HepG2 (cell line): ENCODE results near the gene DGAT2. TPM values are rescaled to one million over a fixed set of nuclear protein-coding genes. Genes with fewer than 3 reads are reported as not detected.

Experiments used
- ARNTL ChIP-seq: sonication (generic); formaldehyde crosslinking; IDR thresholded peaks from 2 replicates; pipeline ENCODE4 v1.4.0; 2020; ENCODE audit warnings: mild to moderate bottlenecking, missing genetic modification reagents
- ATF7-NPFF ChIP-seq: sonication (generic); formaldehyde crosslinking; IDR thresholded peaks from 2 replicates; pipeline ENCODE4 v1.8.1; 2023; ENCODE audit warnings: mild to moderate bottlenecking, low read depth, missing genetic modification reagents, moderate library complexity
- CCAR2 ChIP-seq: fragments of 200-400 bp; formaldehyde crosslinking; optimal IDR thresholded peaks from 2 replicates; pipeline ENCODE3; 2018; ENCODE audit warnings: low read depth, mild to moderate bottlenecking, low read length, moderate library complexity
- GATA4 ChIP-seq: sonication (generic); IDR thresholded peaks from 2 replicates; pipeline ENCODE4 v1.6.1; 2016; ENCODE audit warnings: antibody characterized with exemption, low read depth, borderline replicate concordance
- HDAC1 ChIP-seq: sonication (generic); formaldehyde crosslinking; IDR thresholded peaks from 2 replicates; pipeline ENCODE4 v1.5.1; 2020; ENCODE audit warnings: mild to moderate bottlenecking, missing genetic modification reagents
- HES4 ChIP-seq: sonication (generic); formaldehyde crosslinking; IDR thresholded peaks from 2 replicates; pipeline ENCODE4 v1.9.0; 2021; ENCODE audit warnings: mild to moderate bottlenecking, missing genetic modification reagents, borderline replicate concordance
- JDP2 ChIP-seq: sonication (generic); formaldehyde crosslinking; IDR thresholded peaks from 2 replicates; pipeline ENCODE4 v1.8.1; 2022; ENCODE audit warnings: missing genetic modification reagents, borderline replicate concordance
- KDM6A ChIP-seq: IDR thresholded peaks from 2 replicates; pipeline ENCODE4 v1.6.1; 2016; ENCODE audit warnings: low read depth
- NFATC3 ChIP-seq: sonication (generic); formaldehyde crosslinking; IDR thresholded peaks from 2 replicates; pipeline ENCODE4 v1.5.1; 2020; ENCODE audit warnings: mild to moderate bottlenecking, missing genetic modification reagents
- NFE2L2 ChIP-seq: fragments of 150-350 bp; IDR thresholded peaks from 2 replicates; pipeline ENCODE4 v1.6.1; 2014; ENCODE audit warnings: low read length
- NKX3-1 ChIP-seq: sonication (generic); formaldehyde crosslinking; IDR thresholded peaks from 2 replicates; pipeline ENCODE4 v1.5.0; 2020; ENCODE audit warnings: missing genetic modification reagents
- NRL ChIP-seq: sonication (generic); formaldehyde crosslinking; IDR thresholded peaks from 2 replicates; pipeline ENCODE4 v1.5.0; 2020; ENCODE audit warnings: missing genetic modification reagents, mild to moderate bottlenecking, moderate library complexity, borderline replicate concordance
- PHF20 ChIP-seq: sonication (generic); formaldehyde crosslinking; IDR thresholded peaks from 2 replicates; pipeline ENCODE4 v1.5.0; 2020; ENCODE audit warnings: mild to moderate bottlenecking, missing genetic modification reagents
- PHF8 ChIP-seq: sonication (generic); formaldehyde crosslinking; IDR thresholded peaks from 2 replicates; pipeline ENCODE4 v1.5.0; 2020; ENCODE audit warnings: missing genetic modification reagents
- PLRG1 ChIP-seq: fragments of 450-650 bp; conservative IDR thresholded peaks from 2 replicates; pipeline ENCODE4 v1.6.1; 2016
- RAD51 ChIP-seq: fragments of 450-650 bp; IDR thresholded peaks from 2 replicates; pipeline ENCODE4 v1.6.1; 2016; ENCODE audit warnings: borderline replicate concordance
- RNF2 ChIP-seq: fragments of 450-650 bp; conservative IDR thresholded peaks from 2 replicates; pipeline ENCODE4 v1.6.1; 2016; ENCODE audit warnings: low read depth
- SRSF9 ChIP-seq: fragments of 200-400 bp; formaldehyde crosslinking; IDR thresholded peaks from 2 replicates; pipeline ENCODE4 v1.6.1; 2018; ENCODE audit warnings: borderline replicate concordance, mild to moderate bottlenecking, low read depth, low read length; ENCODE audit not compliant: insufficient read depth, poor library complexity, severe bottlenecking
- SYNCRIP ChIP-seq: fragments of 200-400 bp; formaldehyde crosslinking; IDR thresholded peaks from 2 replicates; pipeline ENCODE4 v1.6.1; 2018; ENCODE audit warnings: mild to moderate bottlenecking, low read depth, low read length; ENCODE audit not compliant: insufficient read depth
- TCF7L2 ChIP-seq: IDR thresholded peaks from 2 replicates; pipeline ENCODE4 v1.6.1; 2011; ENCODE audit warnings: mild to moderate bottlenecking, low read depth, low read length, moderate library complexity
- ZBTB1 ChIP-seq: sonication (generic); formaldehyde crosslinking; IDR thresholded peaks from 2 replicates; pipeline ENCODE4 v1.4.0; 2020; ENCODE audit warnings: missing genetic modification reagents, borderline replicate concordance
- ZEB1 ChIP-seq: IDR thresholded peaks from 2 replicates; pipeline ENCODE4 v1.6.1; 2012; ENCODE audit warnings: mild to moderate bottlenecking, low read depth, inconsistent platforms; ENCODE audit not compliant: insufficient replicate concordance
- ZFP37 ChIP-seq: sonication (generic); formaldehyde crosslinking; IDR thresholded peaks from 2 replicates; pipeline ENCODE4 v1.4.0; 2020; ENCODE audit warnings: missing genetic modification reagents, borderline replicate concordance
- ZKSCAN5 ChIP-seq: sonication (generic); formaldehyde crosslinking; IDR thresholded peaks from 2 replicates; pipeline ENCODE4 v1.5.1; 2020; ENCODE audit warnings: mild to moderate bottlenecking, missing genetic modification reagents
- ZKSCAN8 ChIP-seq: IDR thresholded peaks from 2 replicates; pipeline ENCODE4 v1.6.1; 2016; ENCODE audit warnings: borderline replicate concordance, missing genetic modification reagents, missing compliant biosample characterization
- ZNF431 ChIP-seq: sonication (generic); formaldehyde crosslinking; IDR thresholded peaks from 2 replicates; pipeline ENCODE4 v1.9.0; 2022; ENCODE audit warnings: missing genetic modification reagents, low read depth, mild to moderate bottlenecking, borderline replicate concordance
- ZNF546 ChIP-seq: sonication (generic); formaldehyde crosslinking; conservative IDR thresholded peaks from 2 replicates; pipeline ENCODE4 v1.8.1; 2023; ENCODE audit warnings: mild to moderate bottlenecking, missing genetic modification reagents
- ZNF614 ChIP-seq: IDR thresholded peaks from 2 replicates; pipeline ENCODE4 v1.6.1; 2018; ENCODE audit warnings: missing biosample characterization, missing genetic modification reagents, inconsistent platforms, borderline replicate concordance
- ZNF672 ChIP-seq: sonication (generic); formaldehyde crosslinking; IDR thresholded peaks from 2 replicates; pipeline ENCODE4 v1.8.1; 2022; ENCODE audit warnings: missing genetic modification reagents
- ZSCAN21 ChIP-seq: sonication (generic); formaldehyde crosslinking; IDR thresholded peaks from 2 replicates; pipeline ENCODE4 v1.8.0; 2022; ENCODE audit warnings: mild to moderate bottlenecking, missing genetic modification reagents, moderate library complexity, borderline replicate concordance
- polyA plus RNA-seq, 8 experiments: library from polyadenylated mRNA; depleted of rRNA in 3 of 8; stranded (reverse) in 7 of 8; unstranded in 1 of 8; fragments of >200 nt; fragmentation: Illumina TruSeq in 4 of 8; extraction: Trizol in 4 of 8; gene quantifications; 2 replicates each; pipeline versions ENCODE4 v1.2.1 to v1.2.3, GENCODE V29; 2011 to 2016; ENCODE audit warnings: low read depth in 4 of 8, missing spikeins in 1 of 8, mixed read lengths in 1 of 8; ENCODE audit not compliant: insufficient read depth in 1 of 8
- total RNA-seq, 5 experiments: library from RNA; depleted of rRNA; stranded (reverse); fragments of >200 nt; fragmentation: Illumina TruSeq; extraction: Trizol; gene quantifications; 2 replicates each; pipeline ENCODE4 v1.2.3, GENCODE V29; 2016; ENCODE audit warnings: low read depth in 1 of 5
- TF ChIP-seq, protein P1 (sequence below): sonication (generic); formaldehyde crosslinking; IDR thresholded peaks from 2 replicates; pipeline ENCODE4 v1.4.0; 2020; ENCODE audit warnings: missing genetic modification reagents
- TF ChIP-seq, protein P2 (sequence below): sonication (generic); formaldehyde crosslinking; IDR thresholded peaks from 2 replicates; pipeline ENCODE4 v1.5.1; 2020; ENCODE audit warnings: mild to moderate bottlenecking, missing genetic modification reagents, moderate library complexity

Gene DGAT2
- total and polyA plus RNA-seq, 2 of the 13 experiments (the other 11 are each of a cell fraction or from before 2014, with no cell fraction given), result 39.0 to 65.6 TPM

DNA sequence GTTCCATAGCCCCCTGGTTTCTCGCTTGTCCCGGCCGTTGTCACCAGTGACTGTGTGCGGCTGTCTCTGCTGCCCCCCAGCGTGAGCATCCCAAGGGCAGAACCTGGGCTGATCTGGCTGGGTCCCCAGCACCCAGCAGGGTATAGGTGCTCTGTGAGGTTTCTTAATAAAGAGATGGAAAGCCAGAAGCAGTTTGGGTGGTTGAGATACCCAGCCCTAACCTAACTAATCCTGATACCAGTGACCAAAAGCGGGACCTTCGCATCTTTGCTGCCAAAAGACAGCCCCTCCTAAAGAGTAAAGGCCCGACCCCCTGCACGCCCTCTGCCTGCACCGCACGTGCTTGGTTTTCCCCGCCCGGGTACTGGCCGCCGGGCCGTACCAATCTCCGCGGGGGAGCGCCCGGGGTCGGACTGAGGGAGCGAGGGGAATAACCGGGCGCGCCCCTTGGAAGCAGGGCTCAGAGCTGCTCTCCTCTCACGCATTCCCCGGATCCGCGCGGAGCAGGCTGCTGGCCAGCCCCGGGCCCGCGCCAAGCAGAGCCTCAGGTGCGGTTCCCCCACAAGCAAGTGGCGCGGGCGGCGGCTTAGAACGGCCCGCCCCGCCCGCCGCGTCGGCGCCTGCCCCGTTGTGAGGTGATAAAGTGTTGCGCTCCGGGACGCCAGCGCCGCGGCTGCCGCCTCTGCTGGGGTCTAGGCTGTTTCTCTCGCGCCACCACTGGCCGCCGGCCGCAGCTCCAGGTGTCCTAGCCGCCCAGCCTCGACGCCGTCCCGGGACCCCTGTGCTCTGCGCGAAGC lies at the start of gene DGAT2 (continued):
- TF ChIP-seq SRSF9, result no peak
- TF ChIP-seq ZNF546 (CRISPR knock-in tag), result peak; percentile 76; the same call in 1 of the 2 replicates
- no peak for TF ChIP-seq ZNF672 (CRISPR knock-in tag)
- TF ChIP-seq NKX3-1 (CRISPR knock-in tag), result peak; percentile 96
- peak; percentile 87 for TF ChIP-seq NRL (CRISPR knock-in tag)
- TF ChIP-seq ZSCAN21 (CRISPR knock-in tag), result no peak; the same call in 1 of the 2 replicates
- TF ChIP-seq, protein P1, sequence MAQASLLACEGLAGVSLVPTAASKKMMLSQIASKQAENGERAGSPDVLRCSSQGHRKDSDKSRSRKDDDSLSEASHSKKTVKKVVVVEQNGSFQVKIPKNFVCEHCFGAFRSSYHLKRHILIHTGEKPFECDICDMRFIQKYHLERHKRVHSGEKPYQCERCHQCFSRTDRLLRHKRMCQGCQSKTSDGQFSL, result peak; percentile 68
- TF ChIP-seq ZFP37 (CRISPR knock-in tag), result no peak
- peak; percentile 95 for TF ChIP-seq ARNTL (CRISPR knock-in tag)
- peak; percentile 86 for TF ChIP-seq ATF7-NPFF (CRISPR knock-in tag)
- no peak for TF ChIP-seq PHF20 (CRISPR knock-in tag)
- TF ChIP-seq SYNCRIP, result no peak
- no peak for TF ChIP-seq GATA4
- TF ChIP-seq ZKSCAN5 (CRISPR knock-in tag), result 0 out of 2 replicates have a peak, but pooled peaks have one; percentile 40
- peak; percentile 88; the same call in 1 of the 2 replicates for TF ChIP-seq RNF2
- no peak for TF ChIP-seq ZNF614
- no peak for TF ChIP-seq NFE2L2
- TF ChIP-seq KDM6A, result no peak
- TF ChIP-seq PHF8 (CRISPR knock-in tag), result peak; percentile 57
- no peak for TF ChIP-seq TCF7L2
- TF ChIP-seq JDP2 (CRISPR knock-in tag), result no peak; the same call in 1 of the 2 replicates
- TF ChIP-seq ZEB1, result peak; percentile 57
- no peak for TF ChIP-seq ZKSCAN8
- no peak for TF ChIP-seq NFATC3 (CRISPR knock-in tag)
- TF ChIP-seq HES4 (CRISPR knock-in tag), result peak; percentile 59; the same call in 1 of the 2 replicates
- TF ChIP-seq, protein P2, sequence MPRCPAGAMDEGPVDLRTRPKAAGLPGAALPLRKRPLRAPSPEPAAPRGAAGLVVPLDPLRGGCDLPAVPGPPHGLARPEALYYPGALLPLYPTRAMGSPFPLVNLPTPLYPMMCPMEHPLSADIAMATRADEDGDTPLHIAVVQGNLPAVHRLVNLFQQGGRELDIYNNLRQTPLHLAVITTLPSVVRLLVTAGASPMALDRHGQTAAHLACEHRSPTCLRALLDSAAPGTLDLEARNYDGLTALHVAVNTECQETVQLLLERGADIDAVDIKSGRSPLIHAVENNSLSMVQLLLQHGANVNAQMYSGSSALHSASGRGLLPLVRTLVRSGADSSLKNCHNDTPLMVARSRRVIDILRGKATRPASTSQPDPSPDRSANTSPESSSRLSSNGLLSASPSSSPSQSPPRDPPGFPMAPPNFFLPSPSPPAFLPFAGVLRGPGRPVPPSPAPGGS (CRISPR knock-in tag), result peak; percentile 92; the same call in 1 of the 2 replicates
- TF ChIP-seq CCAR2, result no peak
- TF ChIP-seq PLRG1, result no peak
- TF ChIP-seq ZBTB1 (CRISPR knock-in tag), result no peak
- peak; percentile 57; the same call in 1 of the 2 replicates for TF ChIP-seq HDAC1
- no peak; the same call in 1 of the 2 replicates for TF ChIP-seq ZNF431
- no peak for TF ChIP-seq RAD51
